ENCODE data around the gene STX1A.
"Not testable (repeated sequence)": the region's sequence is repeated elsewhere in the genome, so short reads cannot be mapped to it uniquely, and the experiment has no call there.

The STX1A gene

DNA sequence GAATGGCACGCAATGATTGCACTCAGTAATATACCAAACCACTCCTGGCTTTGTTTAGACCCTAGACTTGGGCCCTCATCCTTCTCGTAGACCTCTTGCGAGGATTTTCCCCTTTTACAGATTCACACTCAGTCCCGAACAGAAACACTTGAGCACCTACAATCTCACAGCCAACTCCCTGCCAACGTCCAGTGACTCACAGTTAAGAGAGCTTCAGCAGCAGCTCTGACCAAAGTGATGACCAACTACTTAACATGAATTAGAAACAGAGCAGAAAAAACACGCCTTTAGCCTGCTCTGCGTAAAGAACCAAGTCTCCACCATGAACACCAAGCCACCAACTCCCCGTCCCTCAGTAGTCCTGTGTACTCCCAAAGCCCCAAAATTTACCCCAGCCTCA, 38.4 kb downstream of the STX1A start:
- DNase-seq: no peak

DNA sequence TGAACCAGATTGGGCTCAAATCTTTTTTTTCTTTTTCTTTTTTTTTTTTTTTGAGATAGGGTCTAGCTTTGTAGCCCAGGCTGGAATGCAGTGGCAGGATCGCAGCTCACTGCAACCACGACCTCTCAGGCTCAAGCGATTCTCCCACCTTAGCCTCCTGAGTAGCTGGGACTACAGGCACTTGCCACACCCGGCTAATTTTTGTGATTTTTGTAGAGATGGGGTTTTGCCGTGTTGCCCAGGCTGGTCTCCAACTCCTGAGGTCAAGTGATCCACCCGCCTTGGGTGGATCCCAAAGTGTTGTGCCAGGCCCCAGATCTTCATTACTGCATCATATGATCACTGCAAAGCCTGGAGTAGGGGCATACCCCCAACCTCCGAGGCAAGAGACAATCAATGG, 39.0 kb downstream of the STX1A start:
- no peak for DNase-seq

DNA sequence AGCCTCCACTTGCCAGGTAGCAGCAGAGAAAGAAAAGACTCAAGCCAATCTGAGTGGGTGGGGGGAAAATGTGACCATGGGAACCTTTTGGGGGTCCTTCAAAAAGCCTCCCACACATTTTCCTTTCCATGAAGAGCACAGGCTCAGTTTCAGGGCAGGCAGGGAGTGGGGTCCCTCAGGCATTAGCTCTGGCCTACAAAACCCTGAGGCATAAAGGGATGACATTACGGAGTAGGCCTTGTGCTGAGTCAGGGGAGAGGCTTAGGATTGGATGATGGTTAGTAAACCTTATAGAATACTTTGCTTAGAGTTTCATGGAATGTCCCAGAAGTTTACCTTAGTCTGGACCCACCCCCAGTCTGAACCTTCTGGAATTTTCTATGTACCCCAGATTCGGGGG, 39.8 kb downstream of the STX1A start:
- no peak for DNase-seq

DNA sequence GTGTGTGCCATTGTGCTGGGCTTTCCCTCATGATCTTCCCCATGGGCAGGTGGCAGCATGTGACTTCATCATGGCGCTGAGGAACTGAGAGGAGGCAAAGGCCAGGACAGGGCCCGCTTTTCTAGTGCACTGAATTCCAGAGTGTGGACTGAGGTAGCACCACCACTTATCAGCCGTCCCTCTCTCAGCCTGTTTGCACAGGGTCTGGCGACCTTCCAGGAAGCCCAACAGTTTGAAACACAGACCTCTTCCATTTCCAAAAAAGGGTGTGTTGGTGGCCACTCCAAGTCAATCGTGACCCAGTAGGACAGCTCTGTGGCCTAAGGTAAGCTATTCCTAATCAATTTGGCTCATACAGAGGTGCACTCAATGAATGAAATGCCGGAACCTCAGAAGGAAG, 40.6 kb downstream of the STX1A start:
- no peak for DNase-seq

DNA sequence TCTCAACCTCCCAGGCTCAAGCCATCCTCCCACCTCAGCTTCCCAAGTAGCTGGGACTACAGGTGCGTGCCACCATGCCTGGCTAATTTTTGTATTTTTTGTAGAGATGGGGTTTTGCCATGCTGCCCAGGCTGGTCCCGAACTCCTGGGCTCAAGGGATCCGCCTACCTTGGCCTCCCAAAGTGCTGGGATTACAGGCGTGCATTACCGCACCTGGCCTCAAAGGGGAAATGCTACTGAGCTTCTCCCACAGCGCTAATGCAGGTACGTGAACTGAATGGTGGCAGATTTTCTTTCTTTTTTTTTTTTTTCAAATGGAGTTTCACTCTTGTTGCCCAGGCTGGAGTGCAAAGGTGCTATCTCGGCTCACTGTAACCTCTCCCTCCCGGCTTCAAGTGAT, 43.4 kb downstream of the STX1A start:
- DNase-seq: peak in 1 of 2 experiments; percentile 25

DNA sequence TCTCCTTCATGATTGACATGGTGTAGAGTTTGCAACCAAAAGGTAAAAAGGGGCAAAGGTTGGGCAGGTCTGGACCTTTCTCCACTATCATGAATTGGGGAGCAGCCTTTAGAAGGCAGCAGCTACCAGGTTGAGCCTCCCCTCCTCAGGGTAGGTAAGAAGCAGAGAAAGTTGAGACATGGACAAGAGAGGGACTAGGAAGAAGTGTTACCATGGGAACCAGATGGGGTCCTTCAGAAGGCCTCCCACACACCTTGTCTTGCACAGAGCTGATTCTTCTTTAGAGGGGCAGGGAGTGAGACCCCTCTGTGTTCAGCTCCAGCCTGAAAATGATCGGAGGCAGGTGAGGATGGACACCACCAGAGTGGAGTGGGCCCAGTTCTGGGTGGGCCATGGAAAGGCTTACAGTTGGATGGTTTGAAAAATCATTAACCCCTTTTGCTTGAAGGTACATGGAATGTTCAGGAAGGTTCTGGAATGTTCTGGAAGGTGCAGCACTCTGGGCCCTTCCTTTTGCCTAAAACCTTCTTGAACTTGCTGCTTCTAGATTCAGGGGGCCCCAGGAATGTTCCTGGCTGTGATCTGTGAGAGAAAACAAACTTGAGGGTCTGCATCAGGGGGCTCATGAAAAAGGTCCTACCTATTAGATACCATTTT, 44.9 kb downstream of the STX1A start:
- DNase-seq: no peak

DNA sequence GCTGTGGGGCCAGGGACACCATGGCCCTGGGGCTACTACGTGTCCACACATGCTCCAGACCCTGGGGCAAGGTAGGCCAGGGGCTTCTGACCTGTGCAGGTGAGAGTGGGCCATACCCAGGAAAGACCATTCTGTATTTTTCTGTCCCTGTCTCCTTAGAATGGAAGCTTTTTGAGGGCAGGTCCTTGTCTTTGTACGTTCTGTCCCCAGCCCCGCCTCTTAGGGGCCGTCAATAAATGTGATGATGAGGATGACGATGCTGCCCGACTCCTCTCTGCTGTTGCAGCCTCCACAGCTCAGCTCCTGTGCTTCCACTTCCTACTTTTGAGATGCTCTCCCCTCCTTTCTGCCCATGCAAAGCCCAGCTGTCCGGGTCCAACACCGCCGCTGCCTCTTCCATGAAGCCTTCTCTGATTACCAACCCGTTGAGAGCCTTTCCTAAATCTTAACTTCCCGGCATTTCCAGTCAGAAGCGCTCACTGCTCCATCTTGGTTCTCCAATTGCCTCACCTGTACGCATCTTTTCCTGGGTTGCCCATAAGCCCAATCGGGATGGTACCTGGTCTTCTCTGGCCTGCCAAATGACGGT, 47.5 kb downstream of the STX1A start:
- DNase-seq: no peak

DNA sequence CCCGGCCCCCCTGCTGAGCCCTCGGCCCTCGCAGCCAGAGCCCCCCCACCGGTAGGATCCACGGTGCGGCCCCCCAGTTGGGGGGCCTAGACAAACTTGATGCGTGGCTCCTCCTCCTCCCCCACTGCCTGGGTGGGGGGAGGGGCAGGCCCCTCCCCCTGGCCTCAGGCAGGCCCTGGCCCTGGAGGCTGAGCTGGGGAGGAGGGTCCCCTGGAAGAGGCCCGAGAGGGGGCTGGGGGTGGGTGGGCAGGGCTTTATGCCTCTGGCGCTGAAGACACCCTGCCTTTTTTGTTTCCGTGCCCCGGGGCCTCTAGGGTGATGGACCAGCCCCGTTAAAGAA, 48.2 kb downstream of the STX1A start:
- DNase-seq: no peak

DNA sequence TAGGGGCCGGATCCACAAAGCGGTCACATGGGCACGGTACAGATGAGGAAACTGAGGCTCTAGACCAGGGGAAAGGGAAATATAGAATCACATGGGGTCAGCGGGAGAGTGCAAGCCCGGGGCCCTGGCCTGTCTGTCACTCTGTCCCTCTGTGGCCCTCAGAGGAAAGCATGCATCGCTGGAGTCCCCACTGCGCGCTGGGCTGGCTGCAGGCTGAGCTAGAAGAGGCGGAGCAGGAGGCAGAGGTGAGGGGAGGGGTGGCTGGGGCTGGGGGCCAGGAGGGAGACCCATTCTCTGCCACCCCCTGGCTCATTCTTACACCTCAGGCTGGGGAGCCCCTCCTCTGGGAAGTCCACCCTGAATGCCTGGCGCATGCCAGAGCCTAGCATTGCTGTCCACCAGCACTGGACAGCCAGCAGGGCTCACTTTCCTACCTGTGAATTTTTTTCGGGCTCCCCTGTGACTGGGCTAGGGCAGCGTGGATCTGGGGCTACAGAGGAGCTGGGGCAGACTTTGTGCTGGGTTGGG, 49.5 kb downstream of the STX1A start:
- DNase-seq: no peak

DNA sequence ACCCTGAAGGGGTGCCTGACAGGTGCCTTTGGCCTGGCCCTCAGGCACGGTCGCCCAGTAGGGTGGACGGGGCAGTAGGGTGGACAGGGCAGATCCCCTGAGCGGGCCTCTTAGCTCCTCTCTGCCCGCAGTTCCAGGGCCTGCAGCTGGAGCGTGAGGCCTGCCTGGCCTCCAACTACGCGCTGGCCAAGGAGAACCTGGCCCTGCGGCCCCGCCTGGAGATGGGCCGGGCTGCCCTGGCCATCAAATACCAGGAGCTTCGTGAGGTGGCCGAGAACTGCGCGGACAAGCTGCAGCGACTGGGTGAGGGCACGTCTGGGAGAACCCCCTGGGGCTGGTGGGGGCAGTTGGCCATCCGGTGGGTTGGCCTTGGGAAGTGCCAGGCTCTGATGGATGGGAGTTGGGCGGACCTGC, 50.2 kb downstream of the STX1A start:
- DNase-seq: no peak

DNA sequence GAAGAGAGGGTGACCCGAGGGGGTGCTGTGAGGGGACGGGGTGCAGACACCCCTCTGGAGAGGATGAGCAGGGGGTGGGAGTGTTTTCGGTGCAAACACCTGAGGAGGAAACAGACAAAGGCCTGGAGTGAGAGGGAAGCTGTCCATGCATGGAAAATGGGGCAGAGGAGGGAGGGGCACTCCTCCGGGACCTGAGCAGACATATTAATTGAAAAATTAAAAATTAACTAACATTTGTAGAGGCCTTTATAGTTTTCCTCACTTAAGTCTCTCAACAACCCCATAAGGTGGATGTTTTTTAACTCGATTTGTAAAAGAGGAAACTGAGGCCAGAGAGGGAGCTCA, 50.6 kb downstream of the STX1A start:
- DNase-seq: no peak

DNA sequence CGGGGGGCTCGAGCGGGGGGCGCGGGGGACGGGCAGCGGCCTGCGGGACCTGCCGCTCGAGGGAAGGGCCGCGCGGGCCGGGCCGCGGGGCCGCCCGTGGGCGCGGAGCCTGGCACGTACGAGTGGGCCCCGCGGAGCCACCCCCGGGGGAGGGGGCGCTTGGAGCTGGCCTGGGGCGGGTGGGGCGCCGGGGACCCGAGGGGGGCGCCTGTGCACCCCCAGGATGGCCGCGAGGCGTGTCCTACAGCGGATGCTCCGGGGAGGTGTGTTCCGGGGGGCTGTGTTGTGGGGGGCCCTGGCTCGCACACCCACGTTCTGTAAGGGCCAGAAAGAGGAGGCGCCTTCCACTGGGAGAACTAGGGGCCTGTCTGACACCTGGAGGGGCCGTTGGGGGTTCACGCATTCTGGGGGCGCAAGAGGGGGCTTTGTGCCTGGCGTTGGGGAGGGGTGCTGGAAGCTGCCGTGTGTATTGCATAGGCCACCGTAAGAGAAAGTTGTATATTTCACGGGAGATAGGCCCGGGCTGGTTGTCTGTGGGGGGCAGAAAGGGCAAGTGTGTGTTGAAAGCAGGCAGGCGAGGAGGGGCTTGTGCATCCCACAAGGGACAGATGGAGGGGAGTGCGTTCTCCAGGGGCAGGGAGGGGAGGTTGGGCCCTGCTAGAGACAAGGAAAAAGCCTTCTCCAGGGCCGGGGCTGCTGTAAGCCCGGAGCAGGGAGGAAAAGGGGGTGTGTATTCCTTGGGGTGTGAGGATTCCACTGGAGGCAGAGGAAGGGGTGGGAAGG, 51.2 kb downstream of the STX1A start:
- no peak for DNase-seq

DNA sequence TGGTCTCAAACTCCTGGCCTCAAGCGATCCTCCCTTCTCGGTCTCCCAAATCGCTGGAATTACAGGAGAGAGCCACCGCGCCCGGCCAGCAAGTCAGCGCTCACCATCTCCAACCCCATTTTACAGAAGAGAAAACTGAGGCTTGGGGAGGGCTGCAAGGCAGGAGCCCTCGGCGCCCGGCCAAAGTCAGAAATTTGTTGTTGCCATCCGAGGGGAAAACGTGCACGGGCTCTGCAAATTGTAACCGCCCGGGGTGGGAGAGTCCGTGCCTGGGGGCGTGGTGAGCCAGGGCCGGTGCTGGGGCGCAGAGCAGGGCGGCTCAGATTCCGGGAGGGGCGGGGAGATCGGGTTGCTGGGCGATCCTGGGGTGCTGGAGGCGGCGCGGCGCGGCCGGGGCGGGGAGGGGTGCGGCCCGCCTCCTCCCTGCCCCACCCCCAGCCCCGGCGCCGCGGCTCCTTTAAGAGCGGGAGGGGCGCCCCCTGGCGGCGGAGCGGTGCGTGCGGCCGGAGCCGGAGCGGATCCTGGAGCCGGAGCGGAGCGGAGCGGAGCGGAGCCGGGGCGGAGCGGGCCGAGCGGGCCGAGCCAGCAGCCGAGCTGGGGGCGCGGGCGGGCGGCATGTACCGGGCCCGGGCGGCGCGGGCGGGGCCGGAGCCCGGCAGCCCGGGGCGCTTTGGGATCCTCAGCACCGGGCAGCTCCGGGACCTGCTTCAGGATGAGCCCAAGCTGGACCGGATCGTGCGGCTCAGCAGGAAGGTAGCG, 51.9 kb downstream of the STX1A start, which contains the start of gene VPS37D:
Gene VPS37D, plus strand, starts transcription at position 488 of the 759 bp plus-strand sequence. Its CDS starts 128 bp downstream, at position 616.
- peak; percentile 84 to 85 for DNase-seq

DNA sequence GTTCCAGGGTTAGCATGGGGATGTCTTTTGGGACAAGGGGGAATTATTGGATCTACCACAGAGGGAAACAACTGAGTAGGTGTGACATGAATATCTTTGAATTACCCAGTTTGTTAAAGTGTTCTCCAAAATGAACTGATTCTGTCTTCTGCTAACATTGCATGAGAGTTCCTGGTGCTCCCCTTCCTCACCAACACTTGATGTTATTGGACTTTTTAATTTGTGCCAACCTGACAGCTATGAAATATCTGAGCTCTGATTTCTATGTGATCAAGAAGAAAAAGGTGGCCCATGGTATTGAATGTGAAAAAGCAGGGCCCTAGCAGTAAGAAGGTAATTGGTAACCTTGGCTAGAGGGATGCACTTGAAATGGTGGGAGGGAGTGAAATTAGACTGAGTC, 56.4 kb downstream of the STX1A start:
- no peak for DNase-seq

DNA sequence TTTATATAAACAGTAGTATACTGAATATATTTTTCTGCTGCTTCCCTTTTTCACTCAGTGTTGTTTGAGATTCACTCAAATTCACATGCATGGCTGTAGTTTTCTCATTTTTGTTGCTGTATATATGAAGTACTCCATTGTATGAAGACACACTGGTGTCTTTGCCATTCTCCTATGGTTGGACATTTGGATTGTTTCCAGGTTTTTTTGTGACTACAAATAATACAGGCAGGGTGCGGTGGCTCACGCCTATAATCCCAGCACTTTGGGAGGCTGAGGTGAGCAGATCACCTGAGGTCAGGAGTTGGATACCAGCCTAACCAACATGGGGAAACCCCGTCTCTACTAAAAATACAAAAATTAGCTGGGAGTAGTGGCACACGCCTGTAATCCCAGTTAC, 58.9 kb downstream of the STX1A start:
- not testable (repeated sequence) for DNase-seq

DNA sequence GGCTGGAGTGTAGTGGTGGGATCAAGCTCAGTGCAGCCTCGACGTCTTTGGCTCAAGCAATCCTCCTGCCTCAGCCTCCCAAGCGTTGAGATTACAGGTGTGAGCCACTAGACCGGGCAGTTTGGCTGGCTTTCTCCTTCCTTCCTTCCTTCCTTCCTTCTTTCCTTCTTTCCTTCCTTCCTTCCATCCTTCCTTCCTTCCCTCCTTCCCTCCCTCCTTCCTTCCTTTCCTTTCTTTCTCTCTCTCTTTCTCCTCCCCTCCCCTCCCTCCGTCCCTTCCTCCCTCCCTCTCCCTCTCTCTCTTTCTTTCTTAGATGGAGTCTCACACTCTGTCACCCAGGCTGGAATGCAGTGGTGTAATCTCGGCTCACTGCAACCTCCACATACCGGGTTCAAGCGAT, 59.5 kb downstream of the STX1A start:
- DNase-seq: no peak

DNA sequence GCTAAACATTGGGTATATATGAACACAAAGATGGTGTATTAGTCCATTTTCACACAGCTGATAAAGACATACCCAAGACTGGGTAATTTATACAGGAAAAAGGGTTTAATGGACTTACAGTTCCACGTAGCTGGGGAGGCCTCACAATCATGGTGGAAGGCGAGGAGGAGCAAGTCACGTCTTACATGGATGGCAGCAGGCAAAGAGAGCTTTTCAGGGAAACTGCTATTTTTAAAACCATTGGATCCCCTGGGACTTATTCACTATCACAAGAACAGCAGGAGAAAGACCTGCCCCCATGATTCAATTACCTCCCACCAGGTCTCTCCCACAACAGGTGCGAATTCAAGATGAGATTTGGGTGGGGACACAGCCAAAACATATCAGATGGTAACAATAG, 64.2 kb downstream of the STX1A start:
- DNase-seq: not testable (repeated sequence)

DNA sequence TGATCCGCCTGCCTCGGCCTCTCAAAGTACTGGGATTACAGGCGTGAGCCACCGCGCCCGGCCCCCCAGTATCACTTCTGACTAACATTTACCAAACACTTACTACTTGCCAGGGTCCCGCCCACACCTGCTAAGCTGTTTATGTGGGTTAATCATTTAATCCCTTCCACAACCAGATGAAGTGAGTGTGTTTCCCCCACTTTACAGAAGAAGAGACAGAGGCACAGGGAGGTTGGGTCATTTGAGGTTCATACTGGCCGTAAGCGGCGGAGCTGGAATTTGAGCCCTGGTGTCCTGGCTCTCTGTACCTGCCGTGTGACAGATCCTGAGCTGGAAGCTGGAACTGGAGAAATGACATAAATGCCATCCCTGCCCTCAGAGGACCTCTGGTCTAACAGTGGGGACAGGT, 66.9 kb downstream of the STX1A start:
- no peak for DNase-seq

DNA sequence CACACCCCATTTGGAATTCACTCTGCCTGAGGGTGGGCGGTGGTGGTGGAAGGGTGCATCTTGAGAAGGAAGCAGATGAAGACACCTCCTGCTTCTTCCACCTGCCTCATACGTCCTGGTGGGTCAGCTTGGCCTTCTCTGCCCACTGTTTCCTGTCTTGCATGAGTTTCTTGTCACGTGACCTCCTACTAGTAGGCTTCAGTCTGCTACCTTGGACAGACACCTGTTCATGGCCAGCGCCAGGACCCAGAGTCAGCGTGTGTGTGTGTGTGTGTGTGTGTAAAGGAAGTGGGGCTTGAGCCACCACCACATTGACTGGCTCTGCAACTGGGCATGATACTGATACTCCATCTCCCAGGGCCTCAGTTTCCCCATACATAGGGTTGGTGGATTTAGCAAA, 68.9 kb downstream of the STX1A start:
- no peak for DNase-seq

DNA sequence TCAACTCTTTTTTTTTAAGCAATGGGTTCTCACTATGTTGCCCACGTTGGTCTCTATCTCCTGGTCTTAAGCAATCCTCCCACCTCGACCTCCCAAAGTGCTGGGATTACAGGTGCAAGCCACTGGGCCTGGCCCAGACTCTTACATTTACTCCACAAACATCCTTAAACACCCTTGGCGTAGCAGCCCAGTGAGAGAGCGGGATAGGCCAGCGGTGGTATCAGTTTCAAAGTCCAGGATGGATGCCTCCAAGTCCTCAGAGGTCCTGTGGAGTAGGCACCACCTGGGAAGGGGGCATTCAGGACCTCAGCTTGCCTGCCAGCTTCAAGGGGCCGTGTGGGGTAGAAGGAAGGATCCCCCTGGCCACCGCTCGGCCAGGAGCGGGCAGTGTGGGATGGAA, 69.9 kb downstream of the STX1A start:
- DNase-seq: no peak
